ENCODE data around the gene SLC43A3.

GRCh38 chr11:57419146-57419545 lies 7.8 kb downstream of the SLC43A3 start:
- TF ChIP-seq CTCF (IDR thresholded peaks at IDR 0.05) (no peak), POLR2AphosphoS5 (IDR thresholded peaks at IDR 0.05; ENCODE audit: low read depth, low read length) (no peak), REST (IDR thresholded peaks at IDR 0.05; ENCODE audit: insufficient read depth in 1 of 2, low read depth in 2 of 2, low read length in 1 of 2) (no peak), SIN3A (IDR thresholded peaks at IDR 0.05; ENCODE audit: borderline replicate concordance, insufficient read depth, low read depth, low read length) (no peak)

All from Panc1 (cell line).